IPS-NIHi7 (cell line): ENCODE data around the gene AQP6.
A peak's percentile ranks its signal among the peaks of the same experiment; 100 is the strongest.
"Not testable (repeated sequence)": the region's sequence is repeated elsewhere in the genome, so short reads cannot be mapped to it uniquely, and the experiment has no call there.

Experiments used
- DNase-seq: peaks from one replicate; pipeline ENCODE4 v3.0.0; 2012; ENCODE audit warnings: mixed read lengths; ENCODE audit errors: extremely low spot score

AQP6 gene

DNA sequence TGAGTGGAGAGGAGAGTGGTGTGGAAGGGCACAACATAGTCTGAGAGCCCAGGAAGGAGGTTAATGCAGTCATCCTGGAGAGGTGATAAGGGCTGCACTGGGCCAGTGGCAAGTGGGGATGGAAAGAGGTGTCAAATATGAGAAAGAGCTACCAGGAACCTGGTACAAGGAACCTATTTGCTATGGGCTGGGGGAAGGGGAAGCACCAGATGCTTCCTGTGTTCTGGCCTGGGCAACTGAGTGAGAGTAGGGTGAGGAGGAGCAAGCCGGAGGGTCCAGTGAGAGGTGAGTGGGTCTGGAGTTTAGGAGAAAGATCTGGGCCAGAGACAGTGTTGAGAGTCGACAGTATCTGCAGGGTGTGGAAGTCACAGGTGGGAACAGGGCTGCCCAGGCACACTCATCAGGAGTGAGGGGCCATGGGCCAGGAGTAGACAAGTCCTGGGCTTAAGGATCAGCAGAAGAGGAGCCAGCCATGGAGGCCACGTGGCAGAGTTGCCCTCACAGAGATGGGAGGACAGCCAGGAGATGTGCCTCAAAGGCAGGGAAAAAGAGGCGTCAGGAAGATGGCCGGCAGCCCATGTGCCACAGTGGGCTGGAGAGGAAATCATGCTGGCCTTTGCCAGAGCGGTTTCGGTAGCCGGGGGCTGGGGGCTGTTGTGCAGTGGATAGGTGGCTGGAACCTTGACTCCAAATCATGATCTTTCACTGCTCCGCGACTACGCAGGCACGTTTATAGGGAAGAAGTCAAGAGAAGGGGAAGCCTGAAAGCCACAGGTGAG lies 2.9 kb upstream of the AQP6 start:
- no peak for DNase-seq

DNA sequence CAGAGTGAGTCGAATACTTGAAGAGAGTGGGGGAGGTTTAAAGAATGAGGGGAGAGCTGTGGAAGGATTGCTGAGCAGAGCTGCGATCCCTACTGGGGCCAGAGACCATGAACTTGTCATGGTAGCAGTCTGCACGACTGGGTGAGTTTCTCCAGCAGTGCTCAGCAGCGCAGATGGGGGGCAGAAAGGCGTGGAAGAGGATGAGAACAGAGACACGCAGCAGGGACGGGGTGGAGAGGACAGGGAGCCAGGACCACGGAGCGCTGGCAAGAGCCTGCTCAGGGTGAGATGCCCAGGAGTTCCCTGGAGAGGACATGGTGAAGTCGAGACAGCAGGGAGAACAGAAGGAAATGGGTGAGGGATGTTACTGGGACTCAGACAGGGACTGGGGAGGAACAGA lies 2.1 kb upstream of the AQP6 start:
- DNase-seq, result no peak

DNA sequence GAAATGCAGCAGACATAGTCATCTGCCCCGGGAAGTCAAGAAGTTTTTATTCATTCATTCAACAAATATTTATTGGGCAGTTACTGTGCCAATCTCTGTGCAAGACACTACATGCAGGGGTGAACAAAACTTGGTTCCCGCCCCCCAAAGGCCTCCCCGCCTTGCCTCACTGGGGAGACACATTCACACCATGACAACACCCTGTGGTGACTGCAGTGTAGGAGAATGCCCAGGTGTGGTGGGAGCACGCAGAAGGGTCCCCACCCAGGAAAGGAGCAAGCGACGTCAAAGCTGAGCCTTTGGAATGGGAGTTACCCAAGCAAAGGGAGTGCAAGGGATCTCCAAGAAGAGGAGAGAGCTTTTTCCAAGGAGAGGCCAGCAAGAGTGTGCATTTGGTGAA lies 1.6 kb upstream of the AQP6 start:
- DNase-seq, result no peak

DNA sequence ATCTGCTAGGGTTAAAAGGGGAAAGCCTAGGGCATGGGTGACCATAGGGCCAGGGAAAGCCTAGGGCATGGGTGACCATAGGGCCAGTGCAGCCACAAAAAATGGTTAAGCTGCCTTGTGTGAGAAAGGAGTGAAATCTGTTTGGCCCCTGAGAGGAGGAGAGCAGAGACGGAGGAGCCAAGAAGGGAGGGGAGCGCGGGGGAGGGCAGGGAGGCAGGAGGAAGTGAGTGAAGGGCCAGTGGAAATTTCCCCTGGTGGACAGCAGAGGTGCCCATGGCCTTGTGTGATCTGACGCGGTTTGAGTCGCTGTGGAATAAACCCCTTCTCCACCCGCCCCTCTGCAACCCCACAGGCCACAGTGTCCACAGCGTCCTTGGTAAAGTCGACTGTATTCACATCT lies 618 bp upstream of the AQP6 start:
- no peak for DNase-seq

DNA sequence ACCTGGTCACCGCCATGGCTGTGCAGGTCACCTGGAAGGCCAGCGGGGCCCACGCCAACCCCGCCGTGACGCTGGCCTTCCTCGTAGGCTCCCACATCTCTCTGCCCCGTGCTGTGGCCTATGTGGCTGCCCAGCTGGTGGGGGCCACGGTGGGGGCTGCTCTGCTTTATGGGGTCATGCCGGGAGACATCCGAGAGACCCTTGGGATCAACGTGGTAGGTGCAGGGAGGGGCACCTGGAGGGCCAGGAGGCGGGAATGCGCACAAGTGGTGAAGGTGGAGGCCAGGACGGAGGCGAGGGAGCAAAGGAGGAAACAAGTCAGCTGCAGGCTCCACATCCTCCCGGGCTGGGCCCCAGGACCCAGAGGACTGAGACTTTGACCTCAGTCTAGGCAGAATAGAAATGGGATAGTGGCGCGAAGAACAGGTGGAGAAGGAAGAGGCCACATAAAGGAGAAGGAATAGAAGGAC lies 649 bp downstream of the AQP6 start:
- DNase-seq, result no peak

DNA sequence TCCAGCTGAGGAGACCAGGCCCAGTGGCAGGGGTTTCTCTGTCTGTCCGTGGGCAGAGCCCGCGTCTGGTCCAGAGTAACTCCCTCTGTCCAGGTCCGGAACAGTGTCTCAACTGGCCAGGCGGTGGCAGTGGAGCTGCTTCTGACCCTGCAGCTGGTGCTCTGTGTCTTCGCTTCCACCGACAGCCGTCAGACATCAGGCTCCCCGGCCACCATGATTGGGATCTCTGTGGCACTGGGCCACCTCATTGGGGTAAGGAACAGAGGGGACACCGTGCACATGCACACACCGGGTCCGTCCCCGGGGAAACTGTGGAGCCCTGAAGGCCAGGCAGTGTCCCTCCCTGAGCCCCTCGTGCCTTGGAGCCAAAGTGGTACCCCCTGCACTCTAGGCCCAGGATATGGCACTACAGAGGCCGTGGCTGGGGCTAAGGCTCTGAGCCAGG lies 1.5 kb downstream of the AQP6 start:
- DNase-seq, result peak; percentile 52

DNA sequence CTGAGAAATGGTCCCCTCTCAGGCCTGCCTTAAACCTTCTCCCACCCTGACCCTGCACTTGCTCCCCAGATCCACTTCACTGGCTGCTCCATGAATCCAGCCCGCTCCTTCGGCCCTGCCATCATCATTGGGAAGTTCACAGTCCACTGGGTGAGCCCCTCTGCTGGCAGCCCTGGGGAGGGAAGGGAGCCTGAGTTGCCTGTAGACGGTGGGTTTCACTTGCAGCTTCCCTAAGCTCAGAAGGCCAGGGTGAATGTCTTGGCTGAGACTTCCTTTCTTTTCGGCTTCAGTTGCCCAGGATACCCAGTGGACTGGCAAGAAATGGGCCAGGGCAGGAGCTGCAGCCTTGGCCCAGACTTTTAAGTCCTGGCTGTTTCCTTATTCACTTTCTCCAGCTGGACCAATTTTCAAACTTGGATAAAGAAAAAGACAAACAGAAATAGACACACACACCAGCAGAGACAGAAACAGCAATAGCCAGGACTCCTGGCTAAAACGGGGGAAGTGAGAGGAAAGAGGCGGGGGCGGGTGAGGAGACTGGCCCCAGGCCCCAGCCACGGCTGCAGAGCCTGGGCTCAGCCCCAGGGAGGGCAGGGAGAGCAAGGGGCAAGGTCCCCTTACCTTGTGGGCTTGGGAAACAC lies 2.0 kb downstream of the AQP6 start:
- no peak for DNase-seq

DNA sequence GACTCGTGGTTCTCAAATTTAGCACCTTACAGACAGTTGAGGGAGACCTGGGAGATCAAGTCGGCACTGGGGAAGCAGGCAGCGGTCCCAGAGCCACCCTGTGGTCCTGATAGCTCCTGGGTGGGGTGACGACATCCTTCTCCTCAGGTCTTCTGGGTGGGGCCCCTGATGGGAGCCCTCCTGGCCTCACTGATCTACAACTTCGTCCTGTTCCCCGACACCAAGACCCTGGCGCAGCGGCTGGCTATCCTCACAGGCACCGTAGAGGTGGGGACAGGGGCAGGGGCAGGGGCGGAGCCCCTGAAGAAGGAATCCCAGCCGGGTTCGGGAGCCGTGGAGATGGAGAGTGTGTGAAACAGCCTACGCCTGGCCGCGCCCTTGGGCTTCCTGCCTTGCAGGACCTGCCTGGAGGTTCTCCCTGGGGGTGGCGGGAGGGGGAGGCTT lies 2.6 kb downstream of the AQP6 start:
- DNase-seq, result no peak

DNA sequence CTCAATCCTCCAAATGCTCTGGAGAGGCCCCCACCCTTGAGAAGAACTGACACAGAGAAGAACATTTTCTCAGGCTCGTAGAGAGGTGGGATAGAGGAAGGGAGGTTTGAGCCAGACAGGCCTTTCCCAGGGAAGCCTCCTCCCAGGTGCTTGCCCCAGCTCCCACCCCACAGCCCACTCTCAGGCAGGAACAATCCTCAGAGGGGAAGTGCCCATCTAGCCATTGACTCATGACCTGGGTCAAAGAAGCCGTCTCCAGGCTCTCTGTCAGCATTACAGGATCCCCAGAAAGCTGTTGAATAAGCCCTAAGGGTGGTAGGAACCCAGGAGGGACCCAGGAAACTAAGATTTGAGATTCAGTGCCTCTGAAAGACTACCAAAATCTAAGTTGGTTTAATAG lies 3.8 kb downstream of the AQP6 start:
- no peak for DNase-seq

DNA sequence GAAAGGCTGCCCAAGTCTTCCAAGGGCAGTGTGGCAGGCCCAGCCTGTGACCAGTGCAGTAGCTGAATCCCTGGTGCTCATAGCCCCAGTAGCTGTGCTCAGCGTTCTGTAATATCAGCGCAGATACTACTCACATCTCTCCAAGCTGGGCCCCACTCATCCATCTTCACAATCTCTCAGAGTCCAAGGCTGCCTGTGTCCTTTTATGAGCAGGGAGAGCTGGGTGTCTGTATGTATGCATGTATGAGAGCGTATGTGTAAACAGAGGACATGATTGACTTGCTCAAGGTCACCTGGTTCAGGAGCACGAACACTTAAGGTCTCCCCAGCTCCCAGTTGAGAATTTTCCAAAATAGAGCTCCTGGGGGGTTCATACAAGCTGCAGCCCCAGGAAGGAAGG lies 5.4 kb downstream of the AQP6 start:
- DNase-seq, result no peak

DNA sequence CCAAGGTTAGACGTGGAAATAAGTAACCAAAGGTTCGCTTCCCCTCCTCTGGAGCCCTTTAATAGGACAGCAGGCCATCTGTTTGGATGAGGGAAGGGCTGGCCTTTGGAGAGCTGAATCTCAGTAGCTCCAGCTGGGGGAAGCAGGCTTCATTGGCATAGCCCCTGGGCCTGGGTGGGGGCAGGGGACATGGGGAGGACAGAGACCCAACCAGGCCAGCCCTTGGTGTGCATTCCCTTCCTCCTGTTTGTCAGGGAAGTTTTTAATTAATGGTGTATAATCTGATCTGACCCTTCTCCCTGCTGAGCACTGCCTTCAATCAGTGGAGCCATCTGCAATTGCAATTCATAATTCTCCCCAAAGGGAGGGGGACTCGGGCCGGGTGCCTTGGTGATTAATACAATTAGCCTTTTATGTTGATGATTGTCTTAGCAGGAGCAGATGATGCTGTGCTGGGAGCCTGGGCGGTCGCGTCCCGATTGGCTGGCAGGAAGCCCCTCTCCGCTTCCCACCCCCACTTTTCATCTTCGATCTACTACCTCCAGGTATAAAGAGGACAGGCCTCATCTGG lies 6.4 kb downstream of the AQP6 start:
- no peak for DNase-seq

DNA sequence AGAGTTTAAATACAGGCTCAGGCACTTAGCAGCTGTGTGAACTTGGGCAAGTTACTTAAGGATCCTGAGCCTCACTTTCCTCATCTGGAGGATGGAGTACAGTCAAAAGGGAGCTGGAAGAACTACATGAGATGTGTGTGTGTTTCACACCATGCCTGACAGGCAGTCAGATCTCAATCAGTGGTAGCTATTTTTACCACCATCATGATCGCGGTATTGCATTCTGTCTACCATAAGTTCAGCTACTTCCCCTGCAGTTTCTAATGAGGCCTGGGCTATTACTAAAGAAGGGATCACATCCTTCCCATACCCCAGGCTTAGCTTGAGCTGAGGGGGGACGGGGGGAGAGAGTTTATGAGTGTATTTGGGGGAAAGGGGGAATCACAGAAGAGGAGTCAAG lies 7.0 kb downstream of the AQP6 start:
- DNase-seq, result no peak

DNA sequence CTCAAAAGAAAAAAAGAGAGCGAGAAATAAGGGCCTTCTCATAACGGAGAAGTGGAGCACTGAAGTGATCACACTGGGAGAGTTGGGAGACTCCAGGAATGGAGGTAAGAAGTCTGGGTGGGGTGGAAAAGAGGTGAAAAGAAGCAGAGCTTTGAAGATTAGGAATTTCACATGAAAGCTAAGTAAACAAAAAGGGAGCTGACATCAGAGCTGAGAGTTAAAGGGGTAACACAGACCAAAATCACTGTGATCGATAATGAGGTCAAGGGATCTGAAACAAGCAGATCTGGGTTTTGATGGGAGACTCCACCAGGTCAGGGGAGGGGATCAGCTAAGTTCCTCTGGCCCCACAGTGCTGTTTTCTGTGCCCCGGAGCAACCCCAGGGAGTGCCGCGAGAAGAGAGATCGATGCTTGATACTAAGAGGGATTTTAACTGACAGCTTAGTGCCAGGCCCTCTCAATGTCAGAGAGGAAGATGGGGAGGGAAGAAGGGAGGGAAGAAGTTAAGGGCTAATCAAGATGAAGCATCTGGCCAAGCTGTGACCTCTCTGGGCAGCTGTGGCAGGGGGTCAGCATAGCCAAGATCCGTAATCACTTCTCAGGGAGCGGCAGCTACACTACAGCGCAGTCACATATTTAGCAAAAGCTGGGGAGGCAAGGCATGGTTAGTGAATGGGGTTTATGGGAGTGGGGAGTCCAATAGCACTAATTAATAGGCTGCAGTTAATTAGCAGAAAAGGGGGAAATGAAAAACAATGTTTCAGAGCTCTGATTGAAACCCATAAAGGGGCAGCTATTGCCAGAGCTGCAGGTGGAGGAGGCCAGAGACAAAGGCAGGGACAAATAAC lies 8.0 kb downstream of the AQP6 start:
- no peak for DNase-seq

DNA sequence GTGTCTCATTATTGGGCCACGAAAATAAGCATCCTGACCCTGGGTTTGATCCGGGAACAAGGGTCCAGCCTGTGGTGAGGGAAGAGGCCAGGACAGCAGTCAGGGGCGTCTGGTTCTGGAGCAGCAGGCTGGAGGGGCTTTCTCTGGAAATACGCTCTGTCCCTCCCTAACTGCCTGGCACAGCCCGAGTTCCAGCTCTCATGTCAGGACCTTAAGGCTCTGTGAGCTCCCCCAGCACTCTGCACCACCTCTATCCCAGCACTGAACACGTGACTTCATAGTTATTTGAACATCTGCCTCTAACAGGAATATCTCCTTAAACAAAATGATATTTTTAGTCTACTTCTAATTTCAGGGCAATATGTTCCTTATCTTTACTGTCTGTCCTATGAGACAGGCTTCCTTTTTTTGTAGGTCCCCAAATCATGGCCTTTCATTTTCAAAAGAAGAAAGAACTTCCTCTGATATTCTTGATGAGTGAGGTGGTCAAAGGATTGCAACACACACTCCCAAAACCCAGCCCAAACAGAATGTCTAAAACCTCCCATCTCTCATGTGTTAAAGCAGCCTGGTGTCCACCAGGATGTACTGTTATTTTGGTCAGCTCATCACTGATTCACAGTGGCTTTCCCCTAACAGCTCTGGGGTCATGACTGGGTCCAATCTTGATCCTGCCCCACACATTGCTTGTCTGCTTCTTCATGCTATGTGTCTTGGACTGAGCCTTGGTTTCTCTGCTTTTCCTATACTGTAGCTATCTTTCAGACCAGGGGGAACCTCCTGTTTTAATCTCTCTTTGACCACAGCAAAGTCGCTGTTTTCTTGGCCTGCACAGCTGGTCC lies 9.7 kb downstream of the AQP6 start:
- DNase-seq, result no peak

DNA sequence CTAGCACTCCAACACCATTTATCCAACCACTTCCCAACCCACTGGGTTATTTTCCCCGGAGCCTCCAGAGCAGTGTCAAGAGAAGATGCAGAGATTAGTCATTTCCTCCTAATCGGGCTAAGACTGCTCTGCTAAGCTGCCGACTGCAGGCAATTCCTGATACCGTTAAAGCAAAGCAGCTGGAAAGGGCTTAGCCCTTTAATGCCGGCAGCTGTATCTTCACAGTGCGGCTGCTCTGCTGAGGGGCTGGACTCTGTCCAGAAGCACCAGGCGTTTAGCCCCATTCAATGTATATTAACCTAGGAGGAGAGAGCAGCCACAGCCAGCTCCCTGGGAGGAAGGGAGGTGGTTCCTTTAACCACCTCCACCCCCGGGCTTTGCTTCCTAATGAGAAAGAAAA lies 11.1 kb downstream of the AQP6 start:
- no peak for DNase-seq

DNA sequence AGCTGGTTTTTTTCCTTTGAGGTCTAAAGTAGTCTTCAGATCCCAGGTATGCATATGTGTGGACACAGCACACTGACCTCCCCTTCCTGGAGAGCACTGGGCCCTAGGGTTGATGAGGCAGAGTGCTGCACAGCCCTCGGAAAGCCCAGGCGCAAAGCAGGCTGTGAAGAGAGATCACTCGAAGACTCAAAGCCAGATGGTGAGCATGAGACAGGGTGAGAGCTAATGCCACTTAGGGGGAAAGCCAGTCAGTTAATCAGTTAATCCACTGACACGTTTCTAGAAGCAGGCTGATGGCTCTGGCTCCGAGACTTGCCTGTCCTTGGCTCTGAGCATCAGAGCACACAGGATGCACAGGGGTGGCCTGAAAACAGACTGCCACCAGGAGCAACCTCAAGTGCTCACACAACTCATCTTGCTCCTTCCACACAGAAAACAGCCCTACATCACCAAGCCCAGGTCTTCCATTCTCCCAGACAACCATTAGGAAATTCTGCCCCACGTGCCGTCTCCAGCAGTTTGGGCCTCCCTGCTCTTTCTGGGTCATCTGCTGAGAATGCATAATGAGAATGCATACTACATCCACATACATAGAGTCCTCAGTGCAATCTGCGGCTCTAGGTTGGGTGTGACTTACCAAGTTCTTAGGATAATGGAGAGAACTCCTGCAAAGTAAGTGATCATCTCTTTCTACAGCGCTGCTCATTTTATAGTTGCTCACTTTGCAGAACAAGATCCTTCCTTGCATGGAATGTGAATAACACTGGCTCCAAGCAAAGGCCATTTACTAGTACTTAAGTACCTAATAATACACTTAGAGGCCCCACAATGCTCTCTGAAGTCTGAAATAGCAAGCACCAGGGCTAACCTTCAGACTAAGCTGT lies 12.0 kb downstream of the AQP6 start:
- DNase-seq, result no peak

DNA sequence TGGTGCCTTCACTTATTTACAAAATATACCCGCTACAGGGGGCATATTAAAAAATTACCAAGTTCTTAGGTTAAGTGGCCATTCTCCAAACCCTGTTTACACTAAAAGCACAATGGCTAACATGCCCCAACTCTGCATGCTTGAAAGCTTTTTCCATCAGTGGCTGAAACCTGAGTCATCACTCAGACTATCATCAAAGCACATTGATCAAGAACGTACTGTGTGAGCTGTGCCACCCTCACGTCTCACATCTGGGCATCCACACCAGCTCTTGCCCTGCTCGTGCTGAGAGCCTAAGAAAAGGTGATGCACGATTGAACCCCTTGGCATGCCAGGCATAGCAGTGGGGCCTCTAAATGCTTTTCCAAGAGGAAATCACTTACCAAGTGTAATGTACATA lies 13.2 kb downstream of the AQP6 start:
- no peak for DNase-seq

DNA sequence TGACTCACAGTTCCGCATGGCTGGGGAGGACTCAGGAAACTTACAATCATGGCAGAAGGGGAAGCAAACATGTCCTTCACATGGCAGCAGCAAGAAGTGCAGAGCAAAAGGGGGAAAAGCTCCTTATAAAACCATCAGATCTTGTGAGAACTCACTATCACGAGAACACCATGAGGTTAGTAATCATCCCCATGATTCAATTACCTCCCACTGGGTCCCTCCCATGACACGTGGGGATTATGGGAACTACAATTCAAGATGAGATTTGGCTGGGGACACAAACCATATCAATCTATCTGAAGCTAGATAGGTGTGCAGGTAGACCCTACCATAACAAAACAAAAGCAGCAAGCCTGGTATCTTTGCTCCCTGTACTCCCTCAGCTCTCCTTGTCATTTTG lies 13.7 kb downstream of the AQP6 start:
- not testable (repeated sequence) for DNase-seq

DNA sequence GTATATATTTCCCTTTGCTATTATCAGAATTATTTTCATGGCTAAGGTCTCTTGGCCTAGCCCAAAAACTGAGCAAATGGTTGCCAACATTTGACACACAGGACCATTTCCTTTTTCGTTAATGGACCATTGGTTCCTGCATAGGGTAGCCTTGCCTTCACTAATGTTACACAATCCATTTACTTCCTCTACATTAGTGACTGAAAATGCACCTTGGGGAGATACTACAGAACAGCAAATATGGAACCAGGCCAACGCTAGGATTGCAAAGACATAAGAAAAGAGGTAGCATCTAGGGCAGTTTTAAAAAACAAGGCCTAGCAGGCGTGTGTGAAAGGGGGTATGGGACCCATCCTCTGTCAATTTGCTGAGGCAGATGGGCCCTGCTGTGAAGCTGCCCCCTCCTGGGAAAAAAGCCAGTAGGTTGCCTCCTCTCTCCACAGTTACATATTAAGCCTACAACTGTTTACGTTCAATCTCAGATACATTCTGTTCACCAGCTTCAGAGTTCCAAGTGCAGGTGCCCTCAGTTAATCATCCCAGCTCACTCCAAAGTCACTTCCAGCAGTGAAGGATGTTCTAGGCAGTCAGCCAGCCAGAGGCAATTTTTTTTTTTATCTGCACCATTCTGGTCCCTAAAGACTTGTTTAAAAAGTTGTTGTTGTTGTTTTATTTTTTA lies 15.0 kb downstream of the AQP6 start:
- no peak for DNase-seq

DNA sequence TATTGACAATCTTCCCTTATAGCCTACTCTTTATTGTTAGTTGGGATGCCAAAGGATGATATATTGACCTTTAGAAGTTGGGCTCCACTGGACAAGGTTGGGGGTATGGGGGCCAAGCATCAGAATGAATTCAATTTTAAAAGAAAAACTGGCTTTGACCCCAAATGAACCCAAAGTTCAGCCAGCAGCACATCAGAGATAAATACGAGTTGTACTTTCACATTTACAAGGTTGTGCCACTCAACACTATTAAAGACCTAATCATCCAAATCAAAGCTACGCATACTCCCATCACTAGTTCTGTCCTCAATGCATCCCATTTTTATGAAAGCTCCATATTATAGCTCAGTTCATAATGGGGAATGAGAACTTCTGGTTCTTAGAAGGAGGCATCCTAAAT lies 16.7 kb downstream of the AQP6 start:
- not testable (repeated sequence) for DNase-seq
